Neural cell (in vitro differentiated cells): Measurements from ENCODE around the gene TEN1. TPM values are rescaled to one million over a fixed set of nuclear protein-coding genes. Genes with fewer than 3 reads are reported as not detected.

Source experiments
- H2AFZ ChIP-seq: fragments of 200-600, 300-800 bp; sonication (generic), shearing (Covaris generic); 2 replicates; pipeline ENCODE4 v1.6.0; 2014; ENCODE audit warnings: low read depth, mild to moderate bottlenecking, antibody characterized with exemption, low read length, moderate library complexity
- H3F3A ChIP-seq: fragments of 200-600 bp; shearing (Covaris generic); 2 replicates; pipeline ENCODE4 v1.6.1; 2016; ENCODE audit warnings: mild to moderate bottlenecking, moderate library complexity, mixed read lengths, antibody characterized with exemption, low read length; ENCODE audit not compliant: insufficient read depth, poor library complexity, severe bottlenecking
- H3K27ac ChIP-seq: fragments of 200-600, 300-800 bp; sonication (generic), shearing (Covaris generic); 2 replicates; pipeline ENCODE4 v1.5.1; 2014; ENCODE audit warnings: mild to moderate bottlenecking, low read length, moderate library complexity
- H3K27me3 ChIP-seq: fragments of 300-800, 200-600 bp; sonication (generic), shearing (Covaris generic); 2 replicates; pipeline ENCODE4 v1.6.0; 2014; ENCODE audit warnings: mild to moderate bottlenecking, low read depth, low read length, moderate library complexity; ENCODE audit not compliant: insufficient read depth
- H3K36me3 ChIP-seq: fragments of 300-800, 200-600 bp; sonication (generic), shearing (Covaris generic); 2 replicates; pipeline ENCODE4 v1.5.1; 2014; ENCODE audit warnings: mild to moderate bottlenecking, antibody characterized with exemption, low read length, moderate library complexity; ENCODE audit not compliant: insufficient read depth
- H3K4me2 ChIP-seq: fragments of 300-800, 200-600 bp; sonication (generic), shearing (Covaris generic); 2 replicates; pipeline ENCODE4 v1.6.0; 2014; ENCODE audit warnings: mild to moderate bottlenecking, low read length
- H3K4me3 ChIP-seq: fragments of 300-800, 200-600 bp; sonication (generic), shearing (Covaris generic); 2 replicates; pipeline ENCODE4 v1.5.1; 2014; ENCODE audit warnings: mild to moderate bottlenecking, low read length, moderate library complexity
- H3K79me2 ChIP-seq: fragments of 200-600 bp; shearing (Covaris generic); replicated peaks from 2 replicates; pipeline ENCODE4 v1.6.0; 2014; ENCODE audit warnings: mild to moderate bottlenecking, low read length, moderate library complexity; ENCODE audit not compliant: insufficient read depth
- H3K9ac ChIP-seq: fragments of 300-800, 200-600 bp; sonication (generic), shearing (Covaris generic); 2 replicates; pipeline ENCODE4 v1.6.1; 2016; ENCODE audit warnings: mild to moderate bottlenecking, low read length, mixed read lengths
- H3K9me2 ChIP-seq: fragments of 200-600 bp; shearing (Covaris generic); 2 replicates; pipeline ENCODE4 v1.6.1; 2016; ENCODE audit warnings: mild to moderate bottlenecking, low read length, mixed read lengths; ENCODE audit not compliant: insufficient read depth
- H3K9me3 ChIP-seq: fragments of 200-600, 300-800 bp; sonication (generic), shearing (Covaris generic); 2 replicates; pipeline ENCODE4 v1.6.1; 2016; ENCODE audit warnings: mild to moderate bottlenecking, mixed run types, low read length, moderate library complexity, mixed read lengths
- H4K20me1 ChIP-seq: fragments of 200-600 bp; shearing (Covaris generic); 2 replicates; pipeline ENCODE4 v1.6.1; 2016; ENCODE audit warnings: mild to moderate bottlenecking, mixed run types; ENCODE audit not compliant: insufficient read depth
- EP300 ChIP-seq: fragments of 450-650 bp; conservative IDR thresholded peaks from 2 replicates; pipeline ENCODE4 v1.6.1; 2014; ENCODE audit warnings: antibody characterized with exemption, mild to moderate bottlenecking, moderate library complexity; ENCODE audit not compliant: poor library complexity, severe bottlenecking
- EZH2 ChIP-seq: fragments of 200-600, 300-800 bp; shearing (Covaris generic), sonication (generic); IDR thresholded peaks from 2 replicates; pipeline ENCODE4 v1.6.1; 2014; ENCODE audit warnings: antibody characterized with exemption, low read length, borderline replicate concordance, mild to moderate bottlenecking; ENCODE audit not compliant: insufficient read depth, poor library complexity, severe bottlenecking
- MXI1 ChIP-seq: fragments of 450-650 bp; conservative IDR thresholded peaks from 2 replicates; pipeline ENCODE4 v1.6.1; 2014; ENCODE audit warnings: antibody characterized with exemption, mild to moderate bottlenecking; ENCODE audit not compliant: poor library complexity, severe bottlenecking
- POLR2AphosphoS5 ChIP-seq: IDR thresholded peaks from 2 replicates; pipeline ENCODE4 v1.6.1; 2012
- RAD21 ChIP-seq: fragments of 450-650 bp; conservative IDR thresholded peaks from 2 replicates; pipeline ENCODE4 v1.6.1; 2014; ENCODE audit warnings: antibody characterized with exemption, mild to moderate bottlenecking, moderate library complexity
- REST ChIP-seq: IDR thresholded peaks from 2 replicates; pipeline ENCODE4 v1.6.1; 2012; ENCODE audit warnings: borderline replicate concordance
- SMC3 ChIP-seq: fragments of 450-650 bp; conservative IDR thresholded peaks from 2 replicates; pipeline ENCODE4 v1.6.1; 2014; ENCODE audit warnings: antibody characterized with exemption, mild to moderate bottlenecking, moderate library complexity; ENCODE audit not compliant: poor library complexity
- TAF1 ChIP-seq: IDR thresholded peaks from 2 replicates; pipeline ENCODE4 v1.6.1; 2012; ENCODE audit warnings: low read depth
- polyA plus RNA-seq: library from polyadenylated mRNA; depleted of rRNA; stranded (reverse); fragments of >200 nt; gene quantifications from 2 replicates; pipeline ENCODE4 v1.2.3, GENCODE V29; 2014
- TF ChIP-seq, protein P1 (sequence below): fragments of 450-650 bp; IDR thresholded peaks from 2 replicates; pipeline ENCODE4 v1.5.1; 2014; ENCODE audit warnings: antibody characterized with exemption, mild to moderate bottlenecking, moderate library complexity; ENCODE audit not compliant: poor library complexity, severe bottlenecking

TEN1 gene
- polyA plus RNA-seq, 1 donor from 2014 or later = 33.1 TPM

GRCh38 chr17:76022973-76023899 is 44.2 kb downstream of the TEN1 start:
- no peaks in the 10 kb centered on the region for H3K79me2 ChIP-seq
- no peak overlapping the region for H3K27ac ChIP-seq
- no peak overlapping the region for H3K9ac ChIP-seq
- no peaks in the 10 kb centered on the region for H3K36me3 ChIP-seq
- H3K4me2 ChIP-seq = no peak overlapping the region
- H3K4me3 ChIP-seq = no peak overlapping the region
- no peak overlapping the region for H2AFZ ChIP-seq
- TF ChIP-seq REST (no peak), EP300 (no peak), POLR2AphosphoS5 (no peak)
- H3K9me3 ChIP-seq = no peaks in the 10 kb centered on the region
- no peaks in the 10 kb centered on the region for H3K27me3 ChIP-seq
- H4K20me1 ChIP-seq = no peaks in the 10 kb centered on the region
- H3K9me2 ChIP-seq = no peaks in the 10 kb centered on the region
- no peaks in the 10 kb centered on the region for H3F3A ChIP-seq

DNA sequence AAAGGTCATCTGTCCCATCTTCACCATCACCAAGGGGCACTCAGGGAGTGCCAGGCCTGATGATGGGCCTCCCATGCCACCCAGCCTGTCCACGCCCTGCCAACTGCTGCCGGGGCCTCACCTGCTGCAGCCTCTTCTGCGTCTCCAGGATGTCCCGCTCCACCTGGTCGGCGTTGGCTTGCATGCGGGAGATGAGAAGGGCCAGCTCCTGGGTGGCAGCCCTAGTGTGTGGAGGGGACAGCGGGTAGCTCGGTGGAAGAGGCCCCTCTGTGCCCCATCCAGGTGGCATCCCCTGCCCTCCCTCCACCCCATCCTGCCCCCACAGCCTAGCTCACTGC is 44.8 kb downstream of the TEN1 start:
- Histone ChIP-seq H3K9me2 (no peaks in the 10 kb centered on the region), H4K20me1 (no peaks in the 10 kb centered on the region), H3K9ac (no peak overlapping the region), H3F3A (no peaks in the 10 kb centered on the region), H3K36me3 (no peaks in the 10 kb centered on the region), H3K27ac (no peak overlapping the region), H3K9me3 (no peaks in the 10 kb centered on the region), H3K4me3 (no peak overlapping the region), H3K4me2 (no peak overlapping the region), H3K79me2 (no peaks in the 10 kb centered on the region), H3K27me3 (no peaks in the 10 kb centered on the region), H2AFZ (no peak overlapping the region)
- TF ChIP-seq RAD21 = no peak
- TF ChIP-seq REST = no peak
- TF ChIP-seq SMC3 = no peak
- no peak for TF ChIP-seq POLR2AphosphoS5
- no peak for TF ChIP-seq TAF1
- TF ChIP-seq EP300 = no peak
- TF ChIP-seq EZH2 = no peak
- no peak for TF ChIP-seq MXI1
- TF ChIP-seq, protein P1, sequence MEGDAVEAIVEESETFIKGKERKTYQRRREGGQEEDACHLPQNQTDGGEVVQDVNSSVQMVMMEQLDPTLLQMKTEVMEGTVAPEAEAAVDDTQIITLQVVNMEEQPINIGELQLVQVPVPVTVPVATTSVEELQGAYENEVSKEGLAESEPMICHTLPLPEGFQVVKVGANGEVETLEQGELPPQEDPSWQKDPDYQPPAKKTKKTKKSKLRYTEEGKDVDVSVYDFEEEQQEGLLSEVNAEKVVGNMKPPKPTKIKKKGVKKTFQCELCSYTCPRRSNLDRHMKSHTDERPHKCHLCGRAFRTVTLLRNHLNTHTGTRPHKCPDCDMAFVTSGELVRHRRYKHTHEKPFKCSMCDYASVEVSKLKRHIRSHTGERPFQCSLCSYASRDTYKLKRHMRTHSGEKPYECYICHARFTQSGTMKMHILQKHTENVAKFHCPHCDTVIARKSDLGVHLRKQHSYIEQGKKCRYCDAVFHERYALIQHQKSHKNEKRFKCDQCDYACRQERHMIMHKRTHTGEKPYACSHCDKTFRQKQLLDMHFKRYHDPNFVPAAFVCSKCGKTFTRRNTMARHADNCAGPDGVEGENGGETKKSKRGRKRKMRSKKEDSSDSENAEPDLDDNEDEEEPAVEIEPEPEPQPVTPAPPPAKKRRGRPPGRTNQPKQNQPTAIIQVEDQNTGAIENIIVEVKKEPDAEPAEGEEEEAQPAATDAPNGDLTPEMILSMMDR = no peak
